Parathyroid adenoma (tissue), 2 donors: ENCODE results near the gene MEIS2.

ENCODE experiments used
- H2AFZ ChIP-seq: fragments of 300-600 bp; sonication (generic); one replicate; pipeline ENCODE4 v1.7.0; 2017; ENCODE audit warnings: antibody characterized with exemption, mild to moderate bottlenecking
- H3K27ac ChIP-seq: fragments of 300-600 bp; sonication (generic); one replicate; pipeline ENCODE4 v1.7.0; 2017
- H3K27me3 ChIP-seq: fragments of 300-600 bp; sonication (generic); one replicate; pipeline ENCODE4 v1.7.0; 2017; ENCODE audit warnings: low read length; ENCODE audit not compliant: control insufficient read depth, insufficient read depth
- H3K36me3 ChIP-seq: fragments of 300-600 bp; sonication (generic); one replicate; pipeline ENCODE4 v1.7.0; 2017; ENCODE audit warnings: low read length; ENCODE audit not compliant: control insufficient read depth, insufficient read depth
- H3K4me1 ChIP-seq: fragments of 300-600 bp; sonication (generic); one replicate; pipeline ENCODE4 v1.7.0; 2017; ENCODE audit warnings: control low read depth
- H3K4me2 ChIP-seq: fragments of 300-600 bp; sonication (generic); one replicate; pipeline ENCODE4 v1.7.0; 2017; ENCODE audit warnings: low read length
- H3K4me3 ChIP-seq: fragments of 300-600 bp; sonication (generic); one replicate; pipeline ENCODE4 v1.7.0; 2017; ENCODE audit warnings: low read depth, low read length
- H3K79me2 ChIP-seq: fragments of 300-600 bp; sonication (generic); one replicate; pipeline ENCODE4 v1.7.0; 2017; ENCODE audit warnings: control low read depth
- H3K9ac ChIP-seq: fragments of 300-600 bp; sonication (generic); one replicate; pipeline ENCODE4 v1.7.0; 2017; ENCODE audit warnings: mild to moderate bottlenecking
- H3K9me3 ChIP-seq: fragments of 300-600 bp; sonication (generic); one replicate; pipeline ENCODE4 v1.7.0; 2017; ENCODE audit warnings: low read length; ENCODE audit not compliant: control insufficient read depth
- CTCF ChIP-seq: fragments of 300-600 bp; sonication (generic); IDR thresholded peaks from one replicate; pipeline ENCODE4 v1.7.0; 2017; ENCODE audit warnings: antibody characterized with exemption, mild to moderate bottlenecking
- donor health status: primary hyperparathyroidism.

The MEIS2 gene

GRCh38 chr15:36954486-36954885 is 145.9 kb downstream of the MEIS2 start:
- TF ChIP-seq CTCF = no peak
- no peak overlapping the region for H2AFZ ChIP-seq
- no peak overlapping the region for H3K9ac ChIP-seq
- no peak overlapping the region for H3K27ac ChIP-seq
- no peaks in the 10 kb centered on the region for H3K9me3 ChIP-seq
- H3K79me2 ChIP-seq = no peaks in the 10 kb centered on the region
- no peak overlapping the region for H3K4me3 ChIP-seq
- H3K36me3 ChIP-seq = no peaks in the 10 kb centered on the region
- no peaks in the 10 kb centered on the region for H3K27me3 ChIP-seq
- no peak overlapping the region for H3K4me2 ChIP-seq
- no peaks in the 10 kb centered on the region for H3K4me1 ChIP-seq

- H3K9ac ChIP-seq = no peak overlapping the region
- H3K36me3 ChIP-seq = no peaks in the 10 kb centered on the region
- no peak overlapping the region for H3K27ac ChIP-seq
- no peaks in the 10 kb centered on the region for H3K4me1 ChIP-seq
- no peak overlapping the region for H3K4me2 ChIP-seq
- H3K79me2 ChIP-seq = no peaks in the 10 kb centered on the region
- no peak for TF ChIP-seq CTCF
- no peak overlapping the region for H2AFZ ChIP-seq
- no peaks in the 10 kb centered on the region for H3K27me3 ChIP-seq
- H3K9me3 ChIP-seq = no peaks in the 10 kb centered on the region
- H3K4me3 ChIP-seq = no peak overlapping the region
Measured at GRCh38 chr15:36953346-36953745, 147.0 kb downstream of the MEIS2 start.

- Histone ChIP-seq H3K9me3 (no peaks in the 10 kb centered on the region), H3K4me3 (no peak overlapping the region), H2AFZ (no peak overlapping the region), H3K79me2 (no peaks in the 10 kb centered on the region), H3K27me3 (no peaks in the 10 kb centered on the region), H3K27ac (no peak overlapping the region), H3K36me3 (no peaks in the 10 kb centered on the region), H3K4me2 (no peak overlapping the region), H3K9ac (no peak overlapping the region), H3K4me1 (no peaks in the 10 kb centered on the region)
- TF ChIP-seq CTCF = no peak
Measured at GRCh38 chr15:36951731-36952247, 148.6 kb downstream of the MEIS2 start.

- H3K27me3 ChIP-seq = no peaks in the 10 kb centered on the region
- no peak overlapping the region for H2AFZ ChIP-seq
- H3K36me3 ChIP-seq = no peaks in the 10 kb centered on the region
- TF ChIP-seq CTCF = no peak
- H3K9me3 ChIP-seq = no peaks in the 10 kb centered on the region
- H3K79me2 ChIP-seq = no peaks in the 10 kb centered on the region
- H3K9ac ChIP-seq = no peak overlapping the region
- no peaks in the 10 kb centered on the region for H3K4me1 ChIP-seq
- no peak overlapping the region for H3K4me3 ChIP-seq
- H3K4me2 ChIP-seq = no peak overlapping the region
- H3K27ac ChIP-seq = no peak overlapping the region
Measured at GRCh38 chr15:36950371-36950770, 150.0 kb downstream of the MEIS2 start.

GRCh38 chr15:36948982-36949381 is 151.4 kb downstream of the MEIS2 start:
- no peaks in the 10 kb centered on the region for H3K9me3 ChIP-seq
- H3K36me3 ChIP-seq = no peaks in the 10 kb centered on the region
- no peak overlapping the region for H3K4me2 ChIP-seq
- no peaks in the 10 kb centered on the region for H3K27me3 ChIP-seq
- TF ChIP-seq CTCF = no peak
- no peak overlapping the region for H3K4me3 ChIP-seq
- no peaks in the 10 kb centered on the region for H3K4me1 ChIP-seq
- H2AFZ ChIP-seq = no peak overlapping the region
- no peak overlapping the region for H3K9ac ChIP-seq
- no peak overlapping the region for H3K27ac ChIP-seq
- no peaks in the 10 kb centered on the region for H3K79me2 ChIP-seq
